ENCODE data around the gene SHC3.

GRCh38 chr9:89006996-89007967, 171.3 kb downstream of the SHC3 start:
- TF ChIP-seq CTCF (conservative IDR thresholded peaks at IDR 0.05; ENCODE audit: low read depth, low read length) (no peak), CEBPB (IDR thresholded peaks at IDR 0.05; ENCODE audit: low read depth, low read length) (no peak), MAFK (IDR thresholded peaks at IDR 0.05; ENCODE audit: low read depth, low read length) (no peak), POLR2A (IDR thresholded peaks at IDR 0.05; ENCODE audit: low read depth, low read length) (no peak), RFX5 (IDR thresholded peaks at IDR 0.05; ENCODE audit: low read depth, low read length) (no peak), CHD1 (IDR thresholded peaks at IDR 0.05; ENCODE audit: low read depth, low read length) (no peak), SMC3 (IDR thresholded peaks at IDR 0.05; ENCODE audit: low read depth, low read length) (no peak), MAZ (IDR thresholded peaks at IDR 0.05; ENCODE audit: borderline replicate concordance, low read depth, low read length) (no peak), FOS (IDR thresholded peaks at IDR 0.05; ENCODE audit: low read depth, low read length) (no peak), RCOR1 (IDR thresholded peaks at IDR 0.05; ENCODE audit: insufficient replicate concordance, low read length) (no peak), BHLHE40 (IDR thresholded peaks at IDR 0.05; ENCODE audit: low read depth, low read length) (no peak), RAD21 (IDR thresholded peaks at IDR 0.05; ENCODE audit: low read length) (no peak), MXI1 (IDR thresholded peaks at IDR 0.05; ENCODE audit: borderline replicate concordance, low read depth, low read length) (no peak)
- TF ChIP-seq, protein P1, sequence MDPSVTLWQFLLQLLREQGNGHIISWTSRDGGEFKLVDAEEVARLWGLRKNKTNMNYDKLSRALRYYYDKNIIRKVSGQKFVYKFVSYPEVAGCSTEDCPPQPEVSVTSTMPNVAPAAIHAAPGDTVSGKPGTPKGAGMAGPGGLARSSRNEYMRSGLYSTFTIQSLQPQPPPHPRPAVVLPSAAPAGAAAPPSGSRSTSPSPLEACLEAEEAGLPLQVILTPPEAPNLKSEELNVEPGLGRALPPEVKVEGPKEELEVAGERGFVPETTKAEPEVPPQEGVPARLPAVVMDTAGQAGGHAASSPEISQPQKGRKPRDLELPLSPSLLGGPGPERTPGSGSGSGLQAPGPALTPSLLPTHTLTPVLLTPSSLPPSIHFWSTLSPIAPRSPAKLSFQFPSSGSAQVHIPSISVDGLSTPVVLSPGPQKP (IDR thresholded peaks at IDR 0.05; ENCODE audit: borderline replicate concordance, low read depth, low read length), result no peak
